Urinary bladder (tissue), 4 donors: ENCODE measurements around the gene PTPRF. TPM values are rescaled to one million over a fixed set of nuclear protein-coding genes. Genes with fewer than 3 reads are reported as not detected.
"Not testable (repeated sequence)": the region's sequence is repeated elsewhere in the genome, so short reads cannot be mapped to it uniquely, and the experiment has no call there.

Experiments used
- DNase-seq: peaks from one replicate; pipeline ENCODE4 v3.0.0-alpha.2; 2015; ENCODE audit errors: extremely low spot score
- H3K27ac ChIP-seq: one replicate; pipeline ENCODE4 v1.5.1; 2013; ENCODE audit warnings: low read depth, mild to moderate bottlenecking, moderate library complexity
- H3K36me3 ChIP-seq: one replicate; pipeline ENCODE4 v1.6.1; 2013; ENCODE audit warnings: mild to moderate bottlenecking, moderate library complexity; ENCODE audit not compliant: insufficient read depth
- H3K4me1 ChIP-seq: one replicate; pipeline ENCODE4 v1.6.1; 2013; ENCODE audit warnings: mild to moderate bottlenecking, moderate library complexity; ENCODE audit not compliant: insufficient read depth
- H3K4me3 ChIP-seq: one replicate; pipeline ENCODE4 v1.5.1; 2013; ENCODE audit warnings: low read depth, low read length
- WGBS: extraction: QIAGEN DNeasy Blood & Tissue Kit; methylation state at CpG from one replicate; pipeline ENCODE4 v1.1.7; 2013; 5-methylcytosine and 5-hydroxymethylcytosine counted together
- polyA plus RNA-seq: library from polyadenylated mRNA; stranded (reverse); fragments of 200-250 nt; gene quantifications from one replicate; pipeline ENCODE4 v1.2.3, GENCODE V29; 2013
- total RNA-seq: library from RNA; depleted of rRNA; stranded (reverse); fragments of >200 nt; gene quantifications from one replicate; pipeline ENCODE4 v1.2.3, GENCODE V29; 2014
- donor health status: healthy with polysubstance abuse.
- donor health status: healthy.

Gene PTPRF
- total RNA-seq (48.7 TPM), polyA plus RNA-seq (66.3 TPM)

DNA sequence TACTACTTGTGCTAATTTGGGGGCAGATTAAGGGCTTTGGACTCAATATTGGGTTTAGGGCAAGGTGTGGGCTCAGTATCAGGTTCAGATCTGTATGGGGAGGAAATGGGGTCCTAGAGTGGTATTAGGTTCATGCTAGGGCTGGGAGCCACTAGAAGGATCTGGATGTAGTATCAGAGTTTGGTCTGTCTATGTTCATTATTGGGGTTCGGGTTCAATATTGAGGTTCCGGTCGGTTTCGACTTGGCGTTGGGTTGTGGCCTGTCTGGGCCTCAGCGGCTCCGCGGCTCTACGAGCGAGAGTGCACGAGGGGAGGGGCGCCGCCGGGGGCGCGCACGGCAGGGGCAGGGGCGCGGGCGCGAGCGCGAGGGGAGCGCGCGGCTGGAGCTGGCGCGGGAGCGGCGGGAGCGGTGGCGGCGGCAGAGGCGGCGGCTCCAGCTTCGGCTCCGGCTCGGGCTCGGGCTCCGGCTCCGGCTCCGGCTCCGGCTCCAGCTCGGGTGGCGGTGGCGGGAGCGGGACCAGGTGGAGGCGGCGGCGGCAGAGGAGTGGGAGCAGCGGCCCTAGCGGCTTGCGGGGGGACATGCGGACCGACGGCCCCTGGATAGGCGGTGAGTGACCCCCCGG is at the start of gene PTPRF:
TSS of gene PTPRF (plus strand) at position 401 of the 624 bp plus-strand sequence. CDS start 14,193 bp downstream, outside the sequence.
- no peaks in the 10 kb centered on the region for H3K4me1 ChIP-seq
- DNase-seq: no peak

DNA sequence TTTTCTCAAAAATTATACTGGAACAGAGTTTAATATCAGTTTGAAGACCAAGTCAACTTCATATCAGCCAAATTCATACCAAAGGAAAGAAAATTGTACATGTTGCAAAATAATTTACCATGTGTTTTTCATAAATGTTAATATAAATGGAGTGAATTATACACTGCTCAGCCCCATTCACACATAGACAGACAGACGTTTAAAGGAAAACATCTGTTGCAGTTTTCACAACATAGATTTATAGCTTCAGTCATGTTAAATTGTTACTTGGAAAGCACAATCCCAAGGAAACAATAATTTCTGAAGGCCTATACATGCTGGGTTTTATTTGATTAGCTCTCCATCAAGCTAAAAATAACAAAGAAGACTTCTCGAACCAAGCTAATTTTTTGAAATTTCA is 49.2 kb upstream of the PTPRF start:
- DNase-seq: no peak
- H3K4me1 ChIP-seq: no peaks in the 10 kb centered on the region
- no peak overlapping the region for H3K4me3 ChIP-seq
- no peaks in the 10 kb centered on the region for H3K36me3 ChIP-seq
- no peak overlapping the region for H3K27ac ChIP-seq
- 68% methylated on average over 2 of the region's 2 CpGs for WGBS

More for the DNA sequence above, at the start of gene PTPRF:
- Histone ChIP-seq H3K36me3 (no peaks in the 10 kb centered on the region), H3K27ac (peak within 1 kb of the TSS; percentile 92), H3K4me3 (peak within 1 kb of the TSS; percentile 67)
- WGBS: under 1% methylated on average over 55 of the region's 58 CpGs

DNA sequence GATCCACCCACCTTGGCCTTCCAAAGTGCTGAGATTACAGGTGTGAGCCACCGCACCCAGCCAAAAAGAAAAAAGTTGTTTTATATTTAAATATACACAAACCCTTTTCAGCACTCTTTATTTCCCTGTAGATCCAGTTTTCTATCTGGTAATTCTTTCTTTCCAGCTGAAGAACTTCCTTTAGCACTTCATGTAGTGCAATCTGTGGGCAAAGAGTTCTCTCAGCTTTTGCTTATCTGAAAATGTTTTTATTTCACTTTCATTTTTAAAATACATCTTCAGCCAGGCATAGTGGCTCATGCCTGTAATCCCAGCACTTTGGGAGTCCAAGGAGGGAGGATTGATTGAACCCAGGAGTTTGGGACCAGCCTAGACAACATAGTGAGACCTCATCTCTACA is 48.5 kb upstream of the PTPRF start:
- DNase-seq: no peak
- Histone ChIP-seq H3K27ac (no peak overlapping the region), H3K4me1 (no peaks in the 10 kb centered on the region), H3K36me3 (no peaks in the 10 kb centered on the region), H3K4me3 (no peak overlapping the region)
- 60% methylated on average over 1 of the region's 1 CpG for WGBS

DNA sequence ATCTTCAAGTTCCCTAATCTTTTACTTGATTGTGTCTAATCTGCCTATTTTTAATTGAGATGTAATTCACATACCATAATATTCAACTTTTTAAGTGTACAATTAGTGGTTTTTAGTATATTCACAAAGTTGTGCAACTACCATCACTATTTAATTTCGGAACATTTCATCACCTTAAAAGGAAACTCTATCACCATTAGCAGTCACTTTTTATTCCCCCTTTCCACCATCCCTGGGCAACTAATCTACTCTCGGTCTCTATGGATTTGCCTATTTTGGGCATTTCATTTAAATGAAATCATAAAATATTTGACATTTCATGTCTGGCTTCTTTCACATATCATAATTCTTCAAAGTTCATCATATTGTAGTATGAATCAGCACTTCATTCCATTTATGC is 46.3 kb upstream of the PTPRF start:
- 92% methylated on average over 2 of the region's 2 CpGs for WGBS
- no peak overlapping the region for H3K27ac ChIP-seq
- no peak overlapping the region for H3K4me3 ChIP-seq
- H3K36me3 ChIP-seq: no peaks in the 10 kb centered on the region
- DNase-seq: no peak
- no peaks in the 10 kb centered on the region for H3K4me1 ChIP-seq

DNA sequence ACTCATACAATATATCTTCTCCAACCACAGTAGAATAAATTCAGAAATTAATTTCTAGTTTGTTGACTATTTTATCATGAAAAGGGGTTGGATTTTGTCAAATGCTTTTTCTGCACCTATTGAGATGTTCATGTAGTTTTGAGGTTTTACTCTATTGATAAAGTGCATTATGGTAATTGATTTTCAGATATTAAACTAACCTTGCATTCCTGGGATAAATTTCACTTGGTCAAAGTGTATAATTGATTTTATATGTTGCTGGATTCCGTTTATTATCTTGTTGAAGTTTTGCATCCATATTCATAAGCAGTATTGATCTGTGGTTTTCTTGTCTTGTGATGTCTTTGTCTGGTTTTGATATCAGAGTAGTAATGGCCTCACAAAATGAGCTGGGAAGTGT is 42.5 kb upstream of the PTPRF start:
- Histone ChIP-seq H3K4me3 (no peak overlapping the region), H3K4me1 (no peaks in the 10 kb centered on the region), H3K36me3 (no peaks in the 10 kb centered on the region), H3K27ac (no peak overlapping the region)
- 79% methylated on average over 1 of the region's 1 CpG for WGBS
- no peak for DNase-seq

DNA sequence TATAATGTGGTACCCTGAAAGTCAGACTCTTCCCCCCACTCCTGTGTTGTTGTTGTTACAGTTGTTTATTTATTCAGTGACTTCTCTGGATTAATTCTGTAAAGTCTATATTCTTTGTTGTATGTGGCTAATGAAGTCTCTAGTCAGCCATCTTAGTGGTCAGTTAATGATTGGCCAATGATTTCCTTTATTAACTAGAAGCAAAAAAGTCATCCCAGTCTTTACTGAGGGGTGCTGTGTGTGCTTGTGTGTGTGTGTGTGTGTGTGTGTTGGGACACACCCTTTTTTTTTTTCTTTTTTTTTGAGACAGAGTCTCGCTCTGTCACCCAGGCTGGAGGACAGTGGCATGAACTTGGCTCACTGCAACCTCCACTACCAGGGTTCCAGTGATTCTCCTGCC is 39.6 kb upstream of the PTPRF start:
- 100% methylated on average over 1 of the region's 1 CpG for WGBS
- H3K27ac ChIP-seq: no peak overlapping the region
- H3K36me3 ChIP-seq: no peaks in the 10 kb centered on the region
- DNase-seq: no peak
- no peaks in the 10 kb centered on the region for H3K4me1 ChIP-seq
- H3K4me3 ChIP-seq: no peak overlapping the region

DNA sequence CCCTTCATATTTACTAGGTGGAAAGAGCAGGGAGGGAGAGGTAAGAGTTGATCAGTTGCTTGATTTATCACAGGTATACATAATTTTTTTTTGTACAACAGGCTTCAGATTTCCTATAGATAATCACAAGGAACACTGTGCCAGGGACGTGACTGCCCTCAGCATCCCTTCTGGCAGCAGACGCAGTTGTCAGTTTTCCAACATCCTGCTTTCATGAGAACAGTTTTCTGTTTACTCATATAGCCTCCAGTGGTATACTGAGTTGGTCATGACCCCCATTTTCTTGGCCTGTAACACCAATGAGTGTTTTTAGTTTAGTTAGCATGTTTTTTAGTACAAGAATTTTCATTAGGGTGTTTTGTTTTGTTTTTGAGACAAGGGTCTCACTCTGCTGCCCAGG is 37.9 kb upstream of the PTPRF start:
- DNase-seq: no peak
- Histone ChIP-seq H3K36me3 (no peaks in the 10 kb centered on the region), H3K27ac (no peak overlapping the region), H3K4me1 (no peaks in the 10 kb centered on the region), H3K4me3 (no peak overlapping the region)
- WGBS: 50% methylated on average over 2 of the region's 2 CpGs

DNA sequence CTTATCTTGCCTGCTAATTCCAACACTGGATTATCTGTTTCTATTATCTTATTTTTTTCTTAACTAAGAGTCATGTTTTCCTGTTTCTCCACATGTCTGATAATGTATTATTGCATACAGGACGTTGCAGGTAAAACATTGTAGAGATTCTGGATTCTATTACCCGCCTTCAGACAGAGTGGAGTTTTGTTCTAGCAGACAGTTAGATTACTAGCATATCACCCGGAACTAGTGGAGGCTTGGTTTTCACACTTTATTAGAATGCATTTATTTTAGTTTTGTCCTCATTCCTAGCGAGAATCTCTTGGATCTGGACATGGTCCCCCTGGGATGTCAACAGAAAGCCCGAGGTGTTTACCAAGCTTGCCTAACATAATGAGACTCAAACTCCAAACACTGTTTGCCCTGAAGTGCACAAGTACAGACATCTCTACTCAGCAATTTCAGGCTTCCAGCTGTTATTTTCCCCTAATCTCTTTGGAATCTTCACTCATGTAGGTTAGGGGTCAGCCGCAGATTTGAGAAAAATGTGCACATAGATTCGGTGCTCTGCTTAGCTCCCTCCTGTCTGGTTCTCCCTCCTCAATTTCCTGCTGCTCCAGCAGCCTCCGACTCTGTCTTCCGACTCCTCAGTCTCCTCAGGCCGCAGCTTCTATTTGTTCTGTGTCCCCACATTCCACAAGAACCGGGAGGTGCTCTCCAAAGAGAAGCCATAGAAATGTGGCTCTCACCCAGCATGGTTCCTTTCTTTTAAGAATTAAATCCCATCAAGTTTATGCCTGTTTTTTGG is 36.8 kb upstream of the PTPRF start:
- Histone ChIP-seq H3K36me3 (no peaks in the 10 kb centered on the region), H3K4me3 (no peak overlapping the region), H3K4me1 (no peaks in the 10 kb centered on the region), H3K27ac (no peak overlapping the region)
- DNase-seq: no peak
- 37% methylated on average over 11 of the region's 11 CpGs for WGBS

DNA sequence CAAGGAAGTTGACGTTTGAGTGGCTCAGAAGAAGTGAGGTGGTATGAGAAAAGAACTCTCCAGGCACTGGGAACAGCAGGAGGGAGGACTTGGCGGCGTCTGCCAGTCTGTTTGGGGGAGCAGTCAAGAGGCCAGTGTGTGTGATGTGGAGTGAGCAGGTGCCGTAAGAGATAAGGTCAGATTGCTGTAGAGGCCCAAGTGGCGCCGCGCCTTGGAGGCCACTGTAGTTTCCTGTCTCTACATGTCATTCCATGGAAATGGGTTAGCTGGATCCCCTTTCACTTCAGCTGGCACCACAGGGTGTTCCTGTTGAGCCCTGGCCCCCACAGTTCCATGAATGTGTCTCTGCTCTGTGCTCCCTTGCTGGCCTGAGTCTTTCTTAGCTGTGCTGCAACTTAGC is 35.5 kb upstream of the PTPRF start:
- no peaks in the 10 kb centered on the region for H3K4me1 ChIP-seq
- H3K4me3 ChIP-seq: no peak overlapping the region
- H3K36me3 ChIP-seq: no peaks in the 10 kb centered on the region
- no peak overlapping the region for H3K27ac ChIP-seq
- 90% methylated on average over 7 of the region's 7 CpGs for WGBS
- DNase-seq: no peak

DNA sequence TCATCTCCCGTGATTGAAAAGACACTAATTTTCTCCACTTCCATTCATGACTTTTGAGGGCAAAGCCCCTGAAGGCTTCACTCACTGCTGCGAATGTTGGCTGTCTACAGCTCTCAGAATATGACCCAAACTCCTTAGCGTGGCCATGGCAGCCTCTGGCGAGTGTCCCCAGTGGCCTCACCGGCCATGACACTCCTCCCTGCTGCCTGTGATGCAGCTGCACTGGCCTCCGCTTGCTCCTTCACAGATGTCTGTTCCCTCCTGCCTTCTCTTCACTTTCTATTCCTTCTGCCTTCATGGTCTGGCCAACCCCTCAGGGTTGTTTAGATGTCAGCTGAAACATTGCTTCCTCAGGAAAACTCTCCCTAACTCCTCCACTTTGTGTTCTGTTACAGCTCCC is 30.8 kb upstream of the PTPRF start:
- no peaks in the 10 kb centered on the region for H3K4me1 ChIP-seq
- H3K4me3 ChIP-seq: no peak overlapping the region
- H3K36me3 ChIP-seq: no peaks in the 10 kb centered on the region
- WGBS: 76% methylated on average over 6 of the region's 6 CpGs
- H3K27ac ChIP-seq: no peak overlapping the region
- no peak for DNase-seq

DNA sequence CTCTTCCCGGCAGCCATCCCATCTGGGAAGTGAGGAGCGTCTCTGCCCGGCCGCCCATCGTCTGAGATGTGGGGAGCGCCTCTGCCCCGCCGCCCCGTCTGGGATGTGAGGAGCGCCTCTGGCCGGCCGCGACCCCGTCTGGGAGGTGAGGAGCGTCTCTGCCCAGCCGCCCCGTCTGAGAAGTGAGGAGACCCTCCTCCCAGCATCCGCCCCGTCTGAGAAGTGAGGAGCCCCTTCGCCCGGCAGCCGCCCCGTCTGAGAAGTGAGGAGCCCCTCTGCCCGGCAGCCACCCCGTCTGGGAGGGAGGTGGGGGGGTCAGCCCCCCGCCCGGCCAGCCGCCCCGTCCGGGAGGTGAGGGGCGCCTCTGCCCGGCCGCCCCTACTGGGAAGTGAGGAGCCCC is 28.9 kb upstream of the PTPRF start:
- 96% methylated on average over 22 of the region's 33 CpGs for WGBS
- not testable (repeated sequence) for H3K4me1 ChIP-seq

DNA sequence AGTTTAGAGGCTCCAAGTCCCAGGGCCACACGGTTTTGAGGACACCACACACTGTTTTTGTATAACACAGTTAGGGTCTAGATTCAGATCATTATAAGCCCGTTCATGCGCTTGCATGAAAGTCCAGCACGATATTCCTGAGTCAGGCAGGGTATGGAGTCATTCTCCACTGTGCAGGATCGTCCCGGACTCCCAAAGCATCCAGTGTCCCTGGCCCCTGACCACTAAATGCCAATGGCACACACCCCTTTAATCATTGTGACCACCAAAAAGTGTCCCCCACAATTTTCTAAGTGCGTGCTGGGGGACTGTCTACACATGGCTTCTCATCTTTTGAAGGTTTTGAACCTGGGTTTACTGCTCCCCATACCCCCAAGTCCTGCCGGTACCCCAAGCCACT is 27.1 kb upstream of the PTPRF start:
- DNase-seq: no peak
- H3K4me3 ChIP-seq: no peak overlapping the region
- no peaks in the 10 kb centered on the region for H3K36me3 ChIP-seq
- no peak overlapping the region for H3K27ac ChIP-seq
- no peaks in the 10 kb centered on the region for H3K4me1 ChIP-seq
- WGBS: 89% methylated on average over 8 of the region's 8 CpGs

More for the DNA sequence above, 28.9 kb upstream of the PTPRF start:
- DNase-seq, H3K27ac ChIP-seq, H3K4me3 ChIP-seq, H3K36me3 ChIP-seq: not testable (repeated sequence)

DNA sequence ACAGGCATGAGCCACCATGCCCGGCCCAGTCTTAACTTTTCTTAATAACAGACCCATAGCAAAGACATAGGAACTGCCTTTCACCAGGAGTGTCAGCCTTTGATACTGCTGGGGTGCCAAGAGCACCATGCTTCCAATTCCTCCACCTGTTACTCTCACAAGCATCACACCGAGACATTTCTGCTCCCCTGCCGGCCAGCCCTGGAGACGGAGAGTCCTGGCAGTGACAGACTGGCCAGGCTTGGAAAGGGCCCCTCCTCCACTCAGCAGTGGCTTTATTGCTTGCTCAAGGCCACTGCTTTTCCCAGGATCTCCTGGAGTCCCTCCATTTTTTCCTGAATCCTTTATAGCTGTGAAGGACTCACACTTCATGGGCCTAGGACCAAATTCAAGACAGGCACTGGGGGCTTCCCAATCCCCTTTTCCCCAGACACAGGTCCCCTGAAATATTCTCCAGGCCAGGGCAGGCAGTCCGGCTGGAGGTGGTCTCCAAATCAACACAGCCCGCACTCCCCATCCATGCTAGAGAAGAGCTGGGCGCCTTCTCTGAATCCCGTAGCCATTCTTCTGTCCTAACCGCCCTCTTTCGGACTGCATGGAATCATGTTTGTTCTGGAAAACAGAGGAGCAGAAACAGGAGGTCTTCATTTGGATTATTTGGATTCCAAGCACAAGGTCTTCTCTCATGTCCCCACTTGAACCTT is 25.5 kb upstream of the PTPRF start:
- no peak for DNase-seq
- H3K36me3 ChIP-seq: no peaks in the 10 kb centered on the region
- 88% methylated on average over 10 of the region's 10 CpGs for WGBS
- H3K4me3 ChIP-seq: no peak overlapping the region
- H3K4me1 ChIP-seq: no peaks in the 10 kb centered on the region
- no peak overlapping the region for H3K27ac ChIP-seq

DNA sequence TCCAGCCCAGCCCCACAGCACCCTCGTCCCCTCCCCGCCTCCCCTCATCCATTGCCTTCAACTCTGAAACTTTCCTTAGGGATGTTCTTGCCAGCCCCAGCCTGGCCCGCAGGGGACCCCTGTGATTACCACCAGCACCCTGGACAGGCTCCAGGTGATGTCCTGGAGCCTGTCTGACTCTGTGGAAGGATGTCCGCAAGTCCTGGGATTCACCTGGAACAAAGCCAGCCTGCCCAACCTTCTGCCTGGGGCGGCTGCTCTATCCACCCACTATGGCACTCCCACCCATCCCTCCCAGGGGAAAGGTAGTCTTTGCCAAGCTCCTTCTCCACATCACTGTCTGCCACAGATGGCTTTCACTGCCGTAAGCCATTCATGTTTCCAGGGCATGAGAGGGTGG is 24.4 kb upstream of the PTPRF start:
- no peaks in the 10 kb centered on the region for H3K4me1 ChIP-seq
- no peak for DNase-seq
- H3K27ac ChIP-seq: no peak overlapping the region
- no peak overlapping the region for H3K4me3 ChIP-seq
- H3K36me3 ChIP-seq: no peaks in the 10 kb centered on the region
- 77% methylated on average over 6 of the region's 6 CpGs for WGBS
